ENCODE results near the gene PTPRU.

- no peak for TF ChIP-seq YY1 (IDR thresholded peaks at IDR 0.05; ENCODE audit: extremely low read depth, insufficient replicate concordance, low read depth, low read length)
- no peak for TF ChIP-seq EGR1 (IDR thresholded peaks at IDR 0.05; ENCODE audit: low read depth)
- TF ChIP-seq ZFX (IDR thresholded peaks at IDR 0.05): no peak
- no peak for TF ChIP-seq CTCF (IDR thresholded peaks at IDR 0.05 in 2 of 3, conservative IDR thresholded peaks at IDR 0.05 in 1 of 3; ENCODE audit: borderline replicate concordance in 1 of 3, insufficient read depth in 1 of 3, low read depth in 2 of 3, low read length in 2 of 3)
- no peak for TF ChIP-seq EZH2 (IDR thresholded peaks at IDR 0.05)
- TF ChIP-seq ZNF274 (IDR thresholded peaks at IDR 0.05; ENCODE audit: low read depth, low read length): no peak
- TF ChIP-seq SP1 (IDR thresholded peaks at IDR 0.05; ENCODE audit: low read depth): no peak
- no peak for TF ChIP-seq POLR2AphosphoS5 (IDR thresholded peaks at IDR 0.05; ENCODE audit: low read depth, low read length)
- no peak for TF ChIP-seq CBX3 (IDR thresholded peaks at IDR 0.05; ENCODE audit: low read depth)
- TF ChIP-seq RAD21 (IDR thresholded peaks at IDR 0.05; ENCODE audit: low read depth): no peak
- no peak for TF ChIP-seq SRF (IDR thresholded peaks at IDR 0.05; ENCODE audit: low read depth)
- no peak for TF ChIP-seq POLR2A (IDR thresholded peaks at IDR 0.05; ENCODE audit: borderline replicate concordance, extremely low read depth, insufficient read depth, insufficient read length)
- TF ChIP-seq CEBPB (IDR thresholded peaks at IDR 0.05; ENCODE audit: low read depth): no peak
Measured at GRCh38 chr1:29323636-29324035, 87.3 kb downstream of the PTPRU start.
